Neutrophil (primary cell): ENCODE measurements around the gene TK2.

Experiments used
- H3K27ac ChIP-seq: fragments of 200-600 bp; sonication (generic); 2 replicates; pipeline ENCODE4 v1.5.1; 2016; ENCODE audit warnings: mild to moderate bottlenecking, moderate library complexity
- H3K27me3 ChIP-seq: fragments of 200-600 bp; sonication (generic); 2 replicates; pipeline ENCODE4 v1.6.0; 2016; ENCODE audit warnings: mild to moderate bottlenecking
- H3K36me3 ChIP-seq: fragments of 200-600 bp; sonication (generic); 2 replicates; pipeline ENCODE4 v1.5.1; 2017
- H3K4me1 ChIP-seq, 2 experiments: fragments of 200-600 bp in 1 of 2; sonication (generic) in 1 of 2; 1 replicate in 1 of 2; 2 replicates in 1 of 2; pipeline versions ENCODE4 v1.5.1 to v1.6.1; 2013 to 2016; ENCODE audit warnings: low read depth in 1 of 2, low read length in 1 of 2, mild to moderate bottlenecking in 1 of 2, moderate library complexity in 1 of 2; ENCODE audit not compliant: control insufficient read depth in 1 of 2, insufficient read depth in 1 of 2
- H3K4me3 ChIP-seq, 2 experiments: fragments of 200-600 bp in 1 of 2; sonication (generic) in 1 of 2; 1 replicate in 1 of 2; 2 replicates in 1 of 2; pipeline ENCODE4 v1.5.1; 2013 to 2016; ENCODE audit warnings: low read depth in 1 of 2, low read length in 1 of 2, mild to moderate bottlenecking in 1 of 2, moderate library complexity in 1 of 2
- H3K9me3 ChIP-seq: fragments of 200-600 bp; sonication (generic); 2 replicates; pipeline ENCODE4 v1.5.1; 2016
- CTCF ChIP-seq: fragments of 200-600 bp; sonication (generic); IDR thresholded peaks from 2 replicates; pipeline ENCODE4 v1.5.1; 2016; ENCODE audit warnings: antibody characterized with exemption

Gene TK2

GRCh38 chr16:66495440-66495839, 54.5 kb downstream of the TK2 start:
- Histone ChIP-seq H3K4me1 (peaks cover 0 to 10% of the 10 kb centered on the region in 2 experiments), H3K27me3 (no peaks in the 10 kb centered on the region), H3K9me3 (no peaks in the 10 kb centered on the region), H3K36me3 (no peaks in the 10 kb centered on the region), H3K4me3 (no peak overlapping the region), H3K27ac (no peak overlapping the region)
- no peak for TF ChIP-seq CTCF

- Histone ChIP-seq H3K9me3 (no peaks in the 10 kb centered on the region), H3K4me1 (peaks cover 0 to 9% of the 10 kb centered on the region in 2 experiments), H3K36me3 (no peaks in the 10 kb centered on the region), H3K27me3 (no peaks in the 10 kb centered on the region), H3K27ac (no peak overlapping the region), H3K4me3 (no peak overlapping the region)
- no peak for TF ChIP-seq CTCF
Observed at GRCh38 chr16:66494916-66495315, 55.0 kb downstream of the TK2 start.

- no peak for TF ChIP-seq CTCF
- no peaks in the 10 kb centered on the region for H3K27me3 ChIP-seq
- no peaks in the 10 kb centered on the region for H3K36me3 ChIP-seq
- no peak overlapping the region for H3K27ac ChIP-seq
- no peaks in the 10 kb centered on the region for H3K9me3 ChIP-seq
- peaks cover 0 to 8% of the 10 kb centered on the region in 2 experiments for H3K4me1 ChIP-seq
- no peak overlapping the region for H3K4me3 ChIP-seq
Observed at GRCh38 chr16:66493490-66494401, 56.2 kb downstream of the TK2 start.

GRCh38 chr16:66491716-66492064, 58.2 kb downstream of the TK2 start:
- Histone ChIP-seq H3K4me3 (no peak overlapping the region), H3K27ac (no peak overlapping the region)
- no peak for TF ChIP-seq CTCF

GRCh38 chr16:66490774-66491715, 58.9 kb downstream of the TK2 start:
- Histone ChIP-seq H3K4me1 (peaks cover 11 to 26% of the 10 kb centered on the region in 2 experiments), H3K36me3 (no peaks in the 10 kb centered on the region), H3K27ac (peak overlapping the region; percentile 52), H3K27me3 (no peaks in the 10 kb centered on the region), H3K4me3 (no peak overlapping the region), H3K9me3 (no peaks in the 10 kb centered on the region)
- no peak for TF ChIP-seq CTCF

More at GRCh38 chr16:66491716-66492064, 58.2 kb downstream of the TK2 start:
- Histone ChIP-seq H3K4me1 (peaks cover 8 to 21% of the 10 kb centered on the region in 2 experiments), H3K36me3 (no peaks in the 10 kb centered on the region), H3K9me3 (no peaks in the 10 kb centered on the region), H3K27me3 (no peaks in the 10 kb centered on the region)
